HCT116 (cell line): ENCODE measurements around the gene TMEM30A. TPM values are rescaled to one million over a fixed set of nuclear protein-coding genes. Genes with fewer than 3 reads are reported as not detected.

ENCODE experiments used
- ATAC-seq: fragments of 200-7000 bp; cut with Tn5 transposase; 2 replicates; pipeline ENCODE4 v1.9.1; 2020; ENCODE audit warnings: mild to moderate bottlenecking, moderate library complexity
- BruUV-seq: library from RNA; stranded (reverse); fragments of 400-500 nt; replicated peaks from 2 replicates; lab custom pipeline; 2021; lab: Mats Ljungman, UMichigan
- CTCF ChIA-PET: fragments of 300-600 bp; sonication (Branson Sonifier 250); formaldehyde crosslinking; loops from one replicate; lab custom pipeline; 2021; ENCODE audit warnings: antibody characterized with exemption; lab: Charles Lee
- POLR2A ChIA-PET: fragments of 300-600, 350-600 bp; sonication (Branson Sonifier 250); formaldehyde crosslinking; loops from one replicate; lab custom pipeline; 2021; ENCODE audit warnings: antibody characterized with exemption; lab: Charles Lee
- RAD21 ChIA-PET, 2 experiments: fragments of 300-600 bp; sonication (Branson Sonifier 250); formaldehyde crosslinking; loops; one replicate each; lab custom pipeline; 2023; ENCODE audit warnings: low total read pairs in 2 of 2; ENCODE audit not compliant: uncharacterized antibody in 2 of 2, unreplicated experiment in 2 of 2, low non-redundant PET in 1 of 2; lab: Charles Lee
- DNase-seq: peaks from one replicate; pipeline ENCODE4 v3.0.0-alpha.2; 2010; ENCODE audit warnings: low read depth, low spot score
- H2AFZ ChIP-seq: fragments of 200-600 bp; shearing (Covaris generic), sonication (generic); 2 replicates; pipeline ENCODE4 v1.6.1; 2017; ENCODE audit warnings: low read depth, mixed run types, mixed read lengths, antibody characterized with exemption, low read length; ENCODE audit not compliant: poor library complexity, severe bottlenecking
- H3K27ac ChIP-seq: 2 replicates; pipeline ENCODE4 v1.5.1; 2012; ENCODE audit warnings: low read depth, low read length
- H3K27me3 ChIP-seq: fragments of 200-600 bp; sonication (generic); 2 replicates; pipeline ENCODE4 v1.6.1; 2016; ENCODE audit warnings: mixed run types, low read length, mixed read lengths; ENCODE audit not compliant: insufficient read depth
- H3K36me3 ChIP-seq, 2 experiments: fragments of 200-500 bp in 1 of 2; fragments of 200-600 bp in 1 of 2; sonication (Bioruptor generic) in 1 of 2; sonication (generic) in 1 of 2; 2 replicates each; pipeline versions ENCODE4 v1.5.1 to v1.6.1; 2014 to 2016; ENCODE audit warnings: low read length in 2 of 2, inconsistent platforms in 1 of 2, mixed read lengths in 1 of 2, mixed run types in 1 of 2; ENCODE audit not compliant: insufficient read depth in 2 of 2, control insufficient read depth in 1 of 2
- H3K4me1 ChIP-seq, 2 experiments: fragments of 200-600 bp in 1 of 2; sonication (generic) in 1 of 2; 2 replicates each; pipeline versions ENCODE4 v1.5.1 to v1.6.1; 2012 to 2017; ENCODE audit warnings: low read length in 2 of 2, inconsistent platforms in 1 of 2, mild to moderate bottlenecking in 1 of 2, mixed read lengths in 1 of 2, mixed run types in 1 of 2, moderate library complexity in 1 of 2; ENCODE audit not compliant: insufficient read depth in 2 of 2, control insufficient read depth in 1 of 2
- H3K4me2 ChIP-seq: fragments of 200-600 bp; sonication (generic); 2 replicates; pipeline ENCODE4 v1.6.1; 2017; ENCODE audit warnings: mixed run types, low read length, mixed read lengths
- H3K4me3 ChIP-seq, 2 experiments: fragments of 200-600 bp in 1 of 2; sonication (generic) in 1 of 2; replicated peaks in 1 of 2; 2 replicates each; pipeline ENCODE4 v1.5.1; 2011 to 2016; ENCODE audit warnings: low read length in 2 of 2, control low read depth in 1 of 2, low read depth in 1 of 2, mild to moderate bottlenecking in 1 of 2, mixed read lengths in 1 of 2, mixed run types in 1 of 2
- H3K79me2 ChIP-seq: fragments of 200-600 bp; sonication (generic); 2 replicates; pipeline ENCODE4 v1.6.1; 2017; ENCODE audit warnings: mild to moderate bottlenecking, mixed run types, low read length, moderate library complexity, mixed read lengths; ENCODE audit not compliant: insufficient read depth
- H3K9ac ChIP-seq: fragments of 200-600 bp; sonication (generic); 2 replicates; pipeline ENCODE4 v1.6.1; 2016; ENCODE audit warnings: low read length, mixed read lengths
- H3K9me2 ChIP-seq: fragments of 200-600 bp; sonication (generic), shearing (Covaris generic); 2 replicates; pipeline ENCODE4 v1.6.1; 2017; ENCODE audit warnings: mixed run types, mild to moderate bottlenecking, moderate library complexity; ENCODE audit not compliant: insufficient read depth
- H3K9me3 ChIP-seq, 2 experiments: fragments of 200-500 bp in 1 of 2; fragments of 200-600 bp in 1 of 2; sonication (Bioruptor generic) in 1 of 2; sonication (generic) in 1 of 2; 2 replicates each; pipeline ENCODE4 v1.6.1; 2014 to 2017; ENCODE audit warnings: low read length in 2 of 2, mixed read lengths in 2 of 2, inconsistent platforms in 1 of 2, low read depth in 1 of 2, mild to moderate bottlenecking in 1 of 2, mixed run types in 1 of 2, moderate library complexity in 1 of 2; ENCODE audit not compliant: control insufficient read depth in 1 of 2, insufficient read depth in 1 of 2
- H4K20me1 ChIP-seq: fragments of 200-600 bp; sonication (generic), shearing (Covaris generic); 2 replicates; pipeline ENCODE4 v1.6.1; 2017; ENCODE audit warnings: mixed run types, mild to moderate bottlenecking, moderate library complexity; ENCODE audit not compliant: insufficient read depth
- CBX3 ChIP-seq: IDR thresholded peaks from 2 replicates; pipeline ENCODE4 v1.6.1; 2012; ENCODE audit warnings: low read depth
- CTCF ChIP-seq, 3 experiments: fragments of 200-600 bp in 1 of 3; sonication (generic) in 1 of 3; IDR thresholded peaks in 2 of 3; conservative IDR thresholded peaks in 1 of 3; 2 replicates each; pipeline ENCODE4 v1.5.1; 2012 to 2017; ENCODE audit warnings: low read depth in 2 of 3, low read length in 2 of 3, antibody characterized with exemption in 1 of 3, borderline replicate concordance in 1 of 3, control low read depth in 1 of 3, mild to moderate bottlenecking in 1 of 3, mixed read lengths in 1 of 3, mixed run types in 1 of 3, moderate library complexity in 1 of 3; ENCODE audit not compliant: insufficient read depth in 1 of 3
- EZH2phosphoT487 ChIP-seq: fragments of 200-600 bp; IDR thresholded peaks from 2 replicates; pipeline ENCODE4 v1.6.1; 2018; ENCODE audit warnings: antibody characterized with exemption, borderline replicate concordance
- FOSL1 ChIP-seq: IDR thresholded peaks from 2 replicates; pipeline ENCODE4 v1.6.1; 2012; ENCODE audit warnings: low read depth
- POLR2AphosphoS5 ChIP-seq: IDR thresholded peaks from 2 replicates; pipeline ENCODE4 v1.6.1; 2011; ENCODE audit warnings: mild to moderate bottlenecking, low read depth, low read length, moderate library complexity
- SRF ChIP-seq: IDR thresholded peaks from 2 replicates; pipeline ENCODE4 v1.6.1; 2012; ENCODE audit warnings: low read depth
- TCF7L2 ChIP-seq: IDR thresholded peaks from 2 replicates; pipeline ENCODE4 v1.7.0; 2011; ENCODE audit warnings: borderline replicate concordance, inconsistent platforms; ENCODE audit not compliant: insufficient read depth, insufficient read length; ENCODE audit errors: extremely low read depth
- ZBTB33 ChIP-seq: IDR thresholded peaks from 2 replicates; pipeline ENCODE4 v1.6.1; 2011; ENCODE audit warnings: mild to moderate bottlenecking, low read length, moderate library complexity; ENCODE audit not compliant: insufficient replicate concordance; ENCODE audit errors: extremely low read depth
- intact Hi-C: fragments of 100-400 bp; cut with micrococcal nuclease; formaldehyde crosslinking; loops from 2 replicates; pipeline ENCODE4 v1.10.0; 2022
- total RNA-seq: library from RNA; stranded (reverse); gene quantifications from one replicate; pipeline ENCODE4 v1.2.1, GENCODE V29; 2021; ENCODE audit not compliant: unreplicated experiment

TMEM30A gene
- total RNA-seq, 1 experiment from 2014 or later: 73.4 TPM

GRCh38 chr6:75268121-75268987, 16.2 kb downstream of the TMEM30A start:
- peaks cover 81% of the 10 kb centered on the region for H3K79me2 ChIP-seq
- CTCF ChIA-PET: interaction anchor here (0.7 to 2.3 kb wide), 4 partner anchors 10 to 242 kb away, joined by 3 to 6 read pairs (median 4); no protein-coding TSS in a partner anchor
- RAD21 ChIA-PET: no interaction called here
- no peak overlapping the region for H3K27ac ChIP-seq
- H3K36me3 ChIP-seq: peaks cover 0 to 12% of the 10 kb centered on the region in 2 experiments; a peak in 2 of 4 replicates
- POLR2A ChIA-PET: no interaction called here
- intact Hi-C loops: no loop called here
- no peak overlapping the region for H3K4me2 ChIP-seq
- H3K9ac ChIP-seq: no peak overlapping the region
- DNase-seq (no peak), ATAC-seq (no peak)
- BruUV-seq: no TSS peak
- peaks cover 15% of the 10 kb centered on the region for H4K20me1 ChIP-seq
- H3K4me1 ChIP-seq: peaks cover 0 to 10% of the 10 kb centered on the region in 2 experiments; a peak in 1 of 4 replicates
- H2AFZ ChIP-seq: no peak overlapping the region
- H3K9me2 ChIP-seq: no peaks in the 10 kb centered on the region
- TF ChIP-seq FOSL1 (0 out of 2 replicates have a peak, but pooled peaks have one; percentile 14), ZBTB33 (no peak)
- no peak overlapping the region for H3K4me3 ChIP-seq
- H3K9me3 ChIP-seq: peaks cover 0 to 6% of the 10 kb centered on the region in 2 experiments; a peak in 1 of 4 replicates
- no peaks in the 10 kb centered on the region for H3K27me3 ChIP-seq

GRCh38 chr6:75267461-75267860, 17.1 kb downstream of the TMEM30A start:
- H4K20me1 ChIP-seq: peaks cover 15% of the 10 kb centered on the region
- BruUV-seq: no TSS peak
- H3K4me1 ChIP-seq: peaks cover 0 to 10% of the 10 kb centered on the region in 2 experiments; a peak in 1 of 4 replicates
- H3K9ac ChIP-seq: no peak overlapping the region
- H2AFZ ChIP-seq: no peak overlapping the region
- ChIA-PET POLR2A (no interaction called here), CTCF (interaction anchor here (1.2 to 2.3 kb wide), 5 partner anchors 9 to 262 kb away, joined by 3 to 6 read pairs (median 4); no protein-coding TSS in a partner anchor), RAD21 (no interaction called here)
- TF ChIP-seq EZH2phosphoT487: no peak
- TF ChIP-seq TCF7L2: no peak
- no peak for TF ChIP-seq POLR2AphosphoS5
- no peak for TF ChIP-seq CTCF (IDR thresholded peaks at IDR 0.05 in 2 of 3, conservative IDR thresholded peaks at IDR 0.05 in 1 of 3; ENCODE audit: borderline replicate concordance in 1 of 3, insufficient read depth in 1 of 3, low read depth in 2 of 3, low read length in 2 of 3)
- no peak for TF ChIP-seq SRF
- TF ChIP-seq CBX3: no peak
- H3K4me3 ChIP-seq: no peak overlapping the region
- no peaks in the 10 kb centered on the region for H3K9me2 ChIP-seq
- intact Hi-C loops: no loop called here
- no peak for ATAC-seq
- DNase-seq: no peak
- no peaks in the 10 kb centered on the region for H3K27me3 ChIP-seq
- H3K79me2 ChIP-seq: peaks cover 72% of the 10 kb centered on the region
- peaks cover 0 to 5% of the 10 kb centered on the region in 2 experiments; a peak in 2 of 4 replicates for H3K36me3 ChIP-seq
- H3K9me3 ChIP-seq: peaks cover 0 to 1% of the 10 kb centered on the region in 2 experiments; a peak in 1 of 4 replicates
- H3K4me2 ChIP-seq: no peak overlapping the region
- H3K27ac ChIP-seq: no peak overlapping the region
